Measurements from ENCODE around the gene ASTL. TPM values are rescaled to one million over a fixed set of nuclear protein-coding genes. Genes with fewer than 3 reads are reported as not detected.
A peak's percentile ranks its signal among the peaks of the same experiment; 100 is the strongest.

ASTL gene
- polyA plus RNA-seq, 3 donors from 2014 or later, result not detected

DNA sequence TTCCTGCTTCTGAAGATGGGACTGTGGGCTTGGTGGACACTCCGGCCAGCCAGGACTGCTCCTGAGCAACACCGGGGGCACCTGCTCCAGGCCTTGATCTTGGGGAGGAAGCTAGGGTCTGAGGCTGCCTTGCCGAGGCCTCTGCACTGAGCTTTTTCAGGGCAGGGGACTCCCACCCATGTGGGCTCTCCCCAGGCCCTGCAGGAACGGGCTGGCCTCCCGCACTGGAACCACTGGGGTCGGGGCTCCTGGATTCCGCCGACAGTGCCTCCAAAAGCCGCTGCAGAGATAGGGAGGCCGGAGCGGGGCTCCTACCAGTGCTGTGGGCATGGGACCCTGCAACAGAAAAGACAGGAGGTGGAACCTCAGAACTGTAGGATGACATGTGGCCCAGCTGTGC lies 14.4 kb downstream of the ASTL start:
- Mint-ChIP-seq H3K4me1 (peaks cover 0 to 2% of the 10 kb centered on the region in 2 donors), H3K36me3 (peaks cover 0 to 9% (median 9%) of the 10 kb centered on the region in 3 donors), H3K27me3 (ENCODE audit: low read depth in 3 of 3) (peaks cover 6 to 9% (median 7%) of the 10 kb centered on the region in 3 donors), H3K27ac (no peak overlapping the region), H3K4me3 (no peak overlapping the region), H3K9me3 (no peaks in the 10 kb centered on the region)
- DNase-seq, result no peak

DNA sequence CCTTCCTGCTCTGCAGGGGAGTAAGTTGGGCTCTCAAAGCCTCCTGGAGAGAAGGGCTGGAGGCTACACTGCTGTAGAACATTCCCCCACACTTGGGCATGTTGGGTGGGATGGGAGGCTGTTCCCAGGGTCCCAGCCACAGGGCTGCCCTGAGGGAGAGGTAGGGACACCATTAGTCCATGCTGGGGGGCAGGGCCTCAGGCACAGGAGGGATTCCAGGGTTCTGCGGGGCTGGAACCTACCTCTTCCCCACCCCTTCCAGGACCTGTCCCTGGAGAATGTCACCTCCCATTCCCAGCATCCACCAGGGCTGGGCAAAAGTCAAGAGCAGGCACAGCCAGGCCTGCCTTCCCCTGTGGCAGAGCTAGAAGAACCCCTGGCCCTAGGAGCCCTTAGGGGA lies 15.0 kb downstream of the ASTL start:
- H3K36me3 Mint-ChIP-seq, result peaks cover 0 to 9% (median 9%) of the 10 kb centered on the region in 3 donors
- H3K27me3 Mint-ChIP-seq (ENCODE audit: low read depth in 3 of 3), result peaks cover 7 to 9% (median 8%) of the 10 kb centered on the region in 3 donors
- H3K27ac Mint-ChIP-seq, result no peak overlapping the region
- H3K9me3 Mint-ChIP-seq, result no peaks in the 10 kb centered on the region
- no peak for DNase-seq
- H3K4me3 Mint-ChIP-seq, result no peak overlapping the region
- peaks cover 0 to 2% of the 10 kb centered on the region in 2 donors for H3K4me1 Mint-ChIP-seq

DNA sequence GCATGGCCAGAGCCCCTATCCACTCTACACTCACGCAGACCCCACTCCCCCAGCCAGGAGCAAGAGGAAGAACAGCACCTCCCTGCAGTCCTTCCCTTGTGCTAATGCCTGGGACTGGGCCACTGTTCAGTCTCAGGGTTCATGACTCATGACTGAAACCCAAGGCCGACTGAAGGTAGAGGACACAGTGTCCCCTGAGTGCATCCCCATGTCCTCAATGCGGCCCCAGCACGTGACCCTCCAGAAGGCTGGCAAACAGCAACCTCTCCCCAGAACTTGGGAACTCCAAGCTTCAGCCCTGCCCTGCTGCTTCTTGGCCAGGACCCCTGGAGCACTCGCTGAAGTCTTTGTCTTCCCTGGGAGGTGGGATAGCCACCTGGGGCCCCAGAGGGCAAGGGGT lies 15.9 kb downstream of the ASTL start:
- no peak for DNase-seq
- Mint-ChIP-seq H3K9me3 (no peaks in the 10 kb centered on the region), H3K4me1 (peaks cover 0 to 2% of the 10 kb centered on the region in 2 donors), H3K36me3 (peaks cover 0 to 9% (median 9%) of the 10 kb centered on the region in 3 donors), H3K4me3 (no peak overlapping the region), H3K27ac (no peak overlapping the region), H3K27me3 (ENCODE audit: low read depth in 3 of 3) (peaks cover 7 to 9% (median 8%) of the 10 kb centered on the region in 3 donors)

DNA sequence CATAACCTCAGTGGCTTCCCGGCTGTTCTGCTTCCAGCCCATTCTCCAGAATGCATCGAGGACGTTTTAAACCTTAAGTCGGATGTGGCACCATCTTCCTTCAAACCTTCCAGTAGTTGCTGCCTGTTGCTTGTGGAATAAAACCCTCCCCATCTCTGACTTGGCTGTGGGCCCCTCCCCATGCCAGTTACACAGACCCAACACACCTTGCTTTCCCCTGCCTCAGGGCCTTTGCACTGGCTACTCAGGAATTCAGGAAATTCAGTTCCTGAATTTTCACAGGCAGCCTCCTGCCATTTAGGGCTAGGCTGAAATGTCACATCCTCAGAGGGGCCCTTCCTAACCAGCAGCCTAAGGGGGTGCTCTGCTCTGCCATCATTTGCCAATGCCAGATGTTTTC lies 16.9 kb downstream of the ASTL start:
- Mint-ChIP-seq H3K27me3 (ENCODE audit: low read depth in 3 of 3) (peaks cover 7 to 9% (median 8%) of the 10 kb centered on the region in 3 donors), H3K27ac (peak overlapping the region in 1 of 6 donors; percentile 17), H3K9me3 (no peaks in the 10 kb centered on the region), H3K4me1 (peaks cover 0 to 2% of the 10 kb centered on the region in 2 donors), H3K4me3 (peak overlapping the region in 1 of 5 donors; percentile 3), H3K36me3 (peaks cover 0 to 6% (median 5%) of the 10 kb centered on the region in 3 donors)
- DNase-seq, result no peak

DNA sequence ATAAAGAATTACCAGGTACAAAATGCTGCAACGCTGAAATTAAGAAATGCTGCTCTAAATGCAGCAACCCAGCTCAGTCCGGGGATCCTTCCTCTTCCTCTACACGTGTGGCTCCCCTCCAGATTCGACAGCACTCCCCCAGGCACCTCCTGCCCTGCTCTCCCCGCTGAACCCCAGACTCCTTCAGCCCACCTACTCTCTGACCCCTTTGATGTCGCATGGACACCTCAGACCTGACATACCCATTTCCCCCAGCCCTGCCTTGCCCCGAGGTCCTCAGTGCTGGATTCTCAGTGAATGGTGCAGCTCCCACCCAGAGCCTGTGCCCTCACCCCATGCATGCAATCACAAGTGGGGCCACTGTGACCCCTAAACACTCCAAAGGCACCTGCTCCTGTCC lies 17.3 kb downstream of the ASTL start:
- DNase-seq, result no peak
- H3K27ac Mint-ChIP-seq, result peak overlapping the region in 1 of 6 donors; percentile 17
- no peaks in the 10 kb centered on the region for H3K9me3 Mint-ChIP-seq
- no peak overlapping the region for H3K4me3 Mint-ChIP-seq
- H3K4me1 Mint-ChIP-seq, result peaks cover 0 to 2% of the 10 kb centered on the region in 2 donors
- H3K36me3 Mint-ChIP-seq, result peaks cover 0 to 2% (median 1%) of the 10 kb centered on the region in 3 donors
- peaks cover 7 to 9% (median 8%) of the 10 kb centered on the region in 3 donors for H3K27me3 Mint-ChIP-seq (ENCODE audit: low read depth in 3 of 3)

DNA sequence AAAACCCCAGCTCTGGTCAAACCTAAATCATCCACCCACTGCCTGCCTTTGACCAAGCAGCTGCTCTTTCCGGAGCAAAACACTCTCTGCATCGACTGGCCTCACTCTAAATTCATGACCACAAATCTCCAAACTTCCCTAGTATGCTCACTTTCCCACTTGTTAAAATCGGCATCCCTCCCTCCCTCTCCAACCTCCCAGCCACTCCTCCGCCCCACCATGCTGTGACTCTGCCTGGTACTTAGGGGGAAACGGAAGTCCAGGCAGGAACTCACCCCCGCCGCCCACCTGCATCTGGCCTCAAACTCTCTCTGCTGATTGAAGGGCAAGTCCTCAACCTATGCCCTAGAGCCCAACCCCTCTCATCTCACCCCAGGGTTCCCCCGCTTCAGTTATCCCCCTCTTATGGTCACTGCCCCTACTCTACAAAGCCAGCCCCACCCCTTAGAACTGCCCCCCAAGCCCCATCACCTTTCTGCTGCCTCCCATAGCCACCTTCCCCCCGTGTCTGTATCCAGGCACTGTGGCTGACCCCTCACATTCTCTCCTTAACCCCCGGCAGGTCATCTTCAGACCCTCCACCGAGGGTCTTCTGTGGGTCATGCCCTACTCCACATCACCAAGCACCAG lies 18.1 kb downstream of the ASTL start:
- Mint-ChIP-seq H3K36me3 (no peaks in the 10 kb centered on the region), H3K9me3 (no peaks in the 10 kb centered on the region), H3K27ac (no peak overlapping the region), H3K27me3 (ENCODE audit: low read depth in 3 of 3) (peaks cover 8 to 12% (median 11%) of the 10 kb centered on the region in 3 donors), H3K4me3 (no peak overlapping the region), H3K4me1 (peaks cover 0 to 7% of the 10 kb centered on the region in 2 donors)
- no peak for DNase-seq

DNA sequence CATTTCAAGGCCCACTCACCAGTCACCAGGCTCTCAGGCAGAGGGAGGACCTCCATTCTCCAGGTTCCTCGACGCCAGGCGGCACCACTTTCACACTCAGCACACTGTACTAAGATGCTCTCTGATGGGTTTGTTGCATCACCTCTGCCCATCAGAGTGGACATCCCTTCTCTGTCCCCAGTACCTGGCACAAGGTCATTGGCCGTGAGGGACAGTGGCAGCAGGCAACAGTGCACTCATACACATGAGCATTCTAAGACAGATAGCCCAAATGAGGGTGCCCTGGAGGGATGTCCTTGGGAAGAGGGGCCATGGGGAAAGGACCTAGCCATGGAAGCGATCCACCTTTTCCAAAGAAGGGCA lies 18.9 kb downstream of the ASTL start:
- Mint-ChIP-seq H3K4me1 (peaks cover 0 to 7% of the 10 kb centered on the region in 2 donors), H3K27me3 (ENCODE audit: low read depth in 3 of 3) (peaks cover 8 to 13% (median 13%) of the 10 kb centered on the region in 3 donors), H3K36me3 (no peaks in the 10 kb centered on the region), H3K27ac (no peak overlapping the region), H3K9me3 (no peaks in the 10 kb centered on the region), H3K4me3 (no peak overlapping the region)
- DNase-seq, result no peak

DNA sequence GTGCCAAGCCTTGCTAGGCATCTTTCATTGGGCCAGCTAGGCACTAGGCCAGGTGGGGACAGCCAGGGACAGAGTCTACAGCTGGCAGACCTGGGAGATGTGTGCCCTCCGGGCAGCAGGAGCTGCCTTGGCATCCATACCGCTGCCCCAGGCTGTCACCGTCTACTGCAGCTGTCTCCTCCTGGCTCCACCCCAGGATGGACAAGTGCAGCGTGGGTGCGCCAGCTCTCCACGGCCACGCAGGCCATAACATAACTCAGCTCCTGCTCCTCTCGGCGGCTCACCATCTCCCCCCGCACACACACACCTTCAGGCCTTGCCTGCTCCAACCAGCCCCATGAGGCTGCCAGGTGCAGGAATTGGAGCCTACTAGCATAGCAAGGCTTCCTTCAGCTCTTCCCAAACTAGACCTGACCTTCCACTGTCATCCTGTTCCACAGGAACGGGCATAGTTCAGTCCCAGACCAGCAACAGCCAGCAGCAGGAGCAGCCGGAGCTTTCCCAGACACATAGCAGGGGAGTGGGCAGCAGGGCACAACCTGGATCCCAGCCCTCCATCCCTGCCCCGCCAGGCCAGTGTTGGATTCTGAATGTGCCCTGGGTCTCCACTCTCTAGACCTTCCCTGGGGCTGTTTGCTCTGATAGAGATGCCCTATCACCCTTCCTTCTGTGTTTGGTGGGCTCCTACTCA lies 19.5 kb downstream of the ASTL start:
- Mint-ChIP-seq H3K4me3 (no peak overlapping the region), H3K27me3 (ENCODE audit: low read depth in 3 of 3) (peaks cover 8 to 13% (median 13%) of the 10 kb centered on the region in 3 donors), H3K27ac (no peak overlapping the region), H3K36me3 (no peaks in the 10 kb centered on the region), H3K9me3 (no peaks in the 10 kb centered on the region), H3K4me1 (peaks cover 0 to 7% of the 10 kb centered on the region in 2 donors)
- DNase-seq, result no peak

DNA sequence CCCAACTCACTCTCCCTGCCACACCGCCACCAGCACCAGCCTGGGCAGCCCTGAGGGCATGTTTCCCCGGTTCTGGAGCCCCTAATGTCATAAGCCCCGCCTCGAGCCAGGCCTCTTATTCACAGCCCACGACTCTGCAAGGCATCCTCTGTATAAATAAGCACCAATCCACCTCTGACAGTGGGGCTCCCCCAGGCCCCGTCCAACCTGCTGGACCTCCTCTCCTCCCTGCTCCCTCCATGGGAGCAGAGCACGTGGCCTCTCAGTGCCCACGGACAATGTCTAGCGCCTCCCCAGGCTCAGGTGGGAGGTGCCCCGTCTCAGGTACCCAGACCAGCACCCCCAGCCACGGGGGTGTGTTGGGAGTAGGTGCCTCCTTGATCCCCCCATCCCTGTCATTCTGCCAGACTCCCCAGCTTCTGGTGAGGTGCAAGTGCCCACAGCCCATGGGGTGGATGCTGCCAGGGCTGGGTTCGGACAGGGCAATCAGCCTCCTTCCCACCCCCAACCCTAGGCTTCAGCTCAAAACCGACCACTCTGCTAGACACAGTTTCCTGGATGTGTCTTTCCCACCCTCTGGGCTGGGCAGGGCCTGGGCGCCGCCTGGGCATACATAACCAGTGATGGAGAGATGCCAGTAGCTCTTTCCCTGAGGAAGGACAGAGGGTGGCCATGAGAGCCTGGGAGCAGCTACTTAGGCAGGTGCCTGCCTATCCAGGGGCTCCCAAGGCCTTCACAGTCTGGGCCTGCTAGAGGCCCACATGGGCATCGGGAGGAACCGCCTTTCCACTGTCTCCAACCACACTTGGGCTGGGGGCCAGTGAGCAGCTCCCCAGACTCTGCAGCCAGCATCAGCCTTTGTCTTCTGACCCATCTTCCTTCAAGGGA lies 20.4 kb downstream of the ASTL start:
- no peaks in the 10 kb centered on the region for H3K36me3 Mint-ChIP-seq
- peaks cover 0 to 7% of the 10 kb centered on the region in 2 donors for H3K4me1 Mint-ChIP-seq
- peak overlapping the region; percentile 44 to 68 (median 66) for H3K4me3 Mint-ChIP-seq
- H3K27me3 Mint-ChIP-seq (ENCODE audit: low read depth in 3 of 3), result peaks cover 8 to 13% (median 13%) of the 10 kb centered on the region in 3 donors
- H3K9me3 Mint-ChIP-seq, result no peaks in the 10 kb centered on the region
- no peak overlapping the region for H3K27ac Mint-ChIP-seq
- DNase-seq, result no peak

DNA sequence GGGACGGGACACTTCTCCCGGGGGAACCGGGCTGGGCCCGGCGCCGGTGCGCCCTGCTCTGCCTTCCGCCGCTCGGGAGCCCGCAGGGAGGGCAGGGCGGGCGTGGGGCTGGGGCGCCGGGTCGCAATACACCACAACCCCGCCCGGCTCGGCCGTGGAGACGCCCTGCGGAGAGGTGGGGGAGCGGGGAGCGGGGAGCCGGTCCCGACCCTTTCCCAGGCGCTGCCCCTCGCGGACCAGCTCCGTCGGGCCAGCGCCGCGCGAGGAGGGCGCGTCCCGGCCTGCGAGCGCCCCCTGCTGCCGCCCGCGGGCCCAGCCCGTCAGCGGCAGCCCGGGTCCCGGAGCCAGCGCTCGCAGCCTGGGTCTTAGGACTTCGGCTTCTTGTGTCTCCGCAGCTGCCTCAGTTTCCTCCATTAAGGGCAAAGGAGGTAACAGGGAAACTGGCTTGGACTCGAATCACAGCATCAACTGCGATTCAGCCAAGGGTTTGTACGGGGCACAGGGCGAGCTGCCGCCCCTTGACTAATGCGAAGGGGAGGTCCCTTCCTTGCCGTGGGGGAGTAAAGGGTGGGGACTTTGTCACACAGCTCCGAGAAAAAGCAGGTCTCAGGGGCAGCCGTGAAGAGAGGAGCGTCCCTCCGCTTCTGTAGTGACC lies 21.3 kb downstream of the ASTL start:
- Mint-ChIP-seq H3K27ac (no peak overlapping the region), H3K27me3 (ENCODE audit: low read depth in 3 of 3) (peaks cover 8 to 13% (median 13%) of the 10 kb centered on the region in 3 donors), H3K9me3 (no peaks in the 10 kb centered on the region), H3K4me1 (peaks cover 0 to 7% of the 10 kb centered on the region in 2 donors), H3K36me3 (no peaks in the 10 kb centered on the region), H3K4me3 (peak overlapping the region in 4 of 5 donors; percentile 46 to 68 (median 63))
- peak; percentile 60 to 69 (median 62) for DNase-seq

DNA sequence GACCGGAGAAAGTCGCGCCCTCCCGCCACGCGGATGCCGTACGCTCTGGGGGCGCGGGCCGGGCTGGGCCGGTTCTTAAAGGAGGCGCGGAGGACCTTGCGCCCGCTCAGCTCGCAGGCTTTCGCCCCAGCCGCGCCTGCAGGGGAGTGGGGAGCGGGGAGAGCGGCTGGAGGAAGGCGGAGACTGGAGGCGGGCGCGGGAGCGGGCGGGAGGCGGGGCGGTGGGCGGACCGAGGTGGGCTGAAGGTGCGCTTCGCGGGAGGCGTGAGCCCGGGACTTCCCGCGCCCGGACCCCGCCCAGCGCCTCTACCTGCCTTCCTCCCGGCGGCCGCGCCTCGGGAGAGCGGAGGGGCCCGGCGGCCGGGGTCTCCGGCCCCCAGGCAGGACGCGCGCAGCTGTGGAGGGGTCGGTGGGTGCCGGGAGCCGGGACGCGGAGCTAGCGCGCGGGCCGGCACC lies 21.9 kb downstream of the ASTL start, which contains the start of gene ADRA2B:
Gene ADRA2B (minus strand): TSS at position 148 of the 455 bp plus-strand sequence. CDS start 422 bp downstream, outside the sequence.
- Mint-ChIP-seq H3K4me3 (peak within 1 kb of the TSS; percentile 57 to 77 (median 74)), H3K9me3 (no peaks in the 10 kb centered on the region), H3K27me3 (ENCODE audit: low read depth in 3 of 3) (peaks cover 7 to 13% (median 12%) of the 10 kb centered on the region in 3 donors), H3K27ac (peak within 1 kb of the TSS in 1 of 6 donors; percentile 65), H3K36me3 (no peaks in the 10 kb centered on the region), H3K4me1 (peaks cover 0 to 7% of the 10 kb centered on the region in 2 donors)
- DNase-seq, result peak; percentile 42 to 52 (median 46)

DNA sequence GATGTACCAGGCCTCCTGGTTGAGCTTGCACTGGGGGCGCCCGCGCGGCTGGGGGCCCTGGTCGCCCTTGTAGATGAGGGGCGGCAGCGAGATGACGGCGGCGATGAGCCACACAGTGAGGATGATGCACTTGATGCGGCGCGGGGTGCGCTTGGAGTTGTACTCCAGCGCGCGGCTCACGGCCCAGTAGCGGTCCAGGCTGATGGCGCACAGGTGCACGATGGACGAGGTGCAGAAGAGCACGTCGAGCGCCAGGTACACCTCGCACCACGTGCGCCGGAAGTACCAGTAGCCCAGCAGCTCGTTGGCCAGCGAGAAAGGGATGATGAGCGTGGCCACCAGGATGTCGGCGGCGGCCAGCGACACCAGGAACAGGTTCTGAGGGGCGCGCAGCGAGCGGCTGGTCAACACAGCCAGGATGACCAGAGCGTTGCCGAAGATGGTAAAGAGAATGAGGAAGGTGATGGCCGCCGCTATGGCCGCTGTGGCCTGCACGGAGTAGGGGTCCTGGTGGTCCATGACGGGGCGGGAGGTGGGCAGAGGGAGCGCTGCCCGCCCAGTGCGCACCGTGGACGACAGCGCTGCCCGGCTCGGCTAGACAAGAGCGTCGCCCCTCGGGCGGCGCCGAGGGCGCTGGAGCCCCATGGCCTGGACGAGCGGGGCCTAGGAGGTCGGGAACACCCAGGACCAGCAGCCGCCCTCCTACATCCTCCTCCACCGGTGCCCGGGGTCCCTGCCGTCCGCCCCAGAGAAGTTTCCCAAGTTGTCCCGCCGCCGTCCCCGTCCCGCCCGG lies 22.5 kb downstream of the ASTL start:
- Mint-ChIP-seq H3K27me3 (ENCODE audit: low read depth in 3 of 3) (peaks cover 2 to 11% (median 8%) of the 10 kb centered on the region in 3 donors), H3K27ac (peak overlapping the region in 1 of 6 donors; percentile 65), H3K4me3 (peak overlapping the region; percentile 57 to 77 (median 74)), H3K9me3 (no peaks in the 10 kb centered on the region), H3K4me1 (peaks cover 0 to 7% of the 10 kb centered on the region in 2 donors), H3K36me3 (no peaks in the 10 kb centered on the region)
- no peak for DNase-seq

All from immature natural killer cell (primary cell).